HL-60 (cell line): ENCODE measurements around the gene PDE8B.

Experiments
- DNase-seq, 2 experiments: peaks; one replicate each; pipeline ENCODE4 v3.0.0-alpha.2; 2010 to 2020; ENCODE audit warnings: low read depth in 1 of 2, low spot score in 1 of 2
- H3K27ac ChIP-seq: fragments of 250-450 bp; sonication (Bioruptor Pico); replicated peaks from 2 replicates; pipeline ENCODE4 v1.5.1; 2020; ENCODE audit warnings: mild to moderate bottlenecking, moderate library complexity
- H3K27me3 ChIP-seq: fragments of 250-450 bp; sonication (Bioruptor Pico); 2 replicates; pipeline ENCODE4 v1.5.1; 2021; ENCODE audit warnings: mild to moderate bottlenecking, moderate library complexity; ENCODE audit not compliant: insufficient read depth, poor library complexity, severe bottlenecking
- H3K4me3 ChIP-seq: replicated peaks from 2 replicates; pipeline ENCODE4 v1.5.1; 2011; ENCODE audit warnings: mild to moderate bottlenecking, control low read depth, low read length; ENCODE audit not compliant: insufficient read depth
- CTCF ChIP-seq: IDR thresholded peaks from one replicate; pipeline ENCODE4 v1.5.1; 2011; ENCODE audit warnings: low read length, control low read depth, inconsistent platforms; ENCODE audit not compliant: insufficient read depth
- GABPA ChIP-seq: IDR thresholded peaks from 2 replicates; pipeline ENCODE4 v1.6.1; 2012; ENCODE audit warnings: low read depth
- POLR2AphosphoS5 ChIP-seq: IDR thresholded peaks from 2 replicates; pipeline ENCODE4 v1.6.1; 2012; ENCODE audit warnings: low read depth
- SPI1 ChIP-seq: IDR thresholded peaks from 2 replicates; pipeline ENCODE4 v1.6.1; 2012; ENCODE audit warnings: low read depth, mild to moderate bottlenecking, borderline replicate concordance
- TF ChIP-seq, protein P1 (sequence below): IDR thresholded peaks from 2 replicates; pipeline ENCODE4 v1.6.1; 2012; ENCODE audit warnings: low read depth; ENCODE audit not compliant: insufficient replicate concordance

Gene PDE8B

DNA sequence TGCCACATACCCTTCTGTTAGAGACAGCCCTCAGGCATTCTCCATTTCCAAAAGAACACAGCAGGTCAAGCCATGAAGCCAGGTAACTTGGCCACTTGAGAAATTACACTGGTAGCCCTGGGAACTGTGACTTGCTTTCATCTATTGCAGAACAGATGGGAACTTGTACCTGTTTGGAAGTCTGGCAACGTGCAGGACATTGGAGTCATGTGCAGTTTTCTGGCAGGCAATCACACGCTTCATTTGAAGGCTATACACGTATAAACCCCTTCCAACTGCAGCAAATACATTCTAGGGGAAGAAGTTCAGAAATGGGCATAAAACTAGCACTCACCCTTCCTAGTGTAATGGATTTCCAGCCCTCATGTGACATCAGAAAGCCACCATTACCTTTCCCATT is 227.6 kb downstream of the PDE8B start:
- no peaks in the 10 kb centered on the region for H3K27me3 ChIP-seq
- no peak for DNase-seq
- TF ChIP-seq POLR2AphosphoS5 (no peak), CTCF (no peak), SPI1 (no peak), GABPA (no peak)
- TF ChIP-seq, protein P1, sequence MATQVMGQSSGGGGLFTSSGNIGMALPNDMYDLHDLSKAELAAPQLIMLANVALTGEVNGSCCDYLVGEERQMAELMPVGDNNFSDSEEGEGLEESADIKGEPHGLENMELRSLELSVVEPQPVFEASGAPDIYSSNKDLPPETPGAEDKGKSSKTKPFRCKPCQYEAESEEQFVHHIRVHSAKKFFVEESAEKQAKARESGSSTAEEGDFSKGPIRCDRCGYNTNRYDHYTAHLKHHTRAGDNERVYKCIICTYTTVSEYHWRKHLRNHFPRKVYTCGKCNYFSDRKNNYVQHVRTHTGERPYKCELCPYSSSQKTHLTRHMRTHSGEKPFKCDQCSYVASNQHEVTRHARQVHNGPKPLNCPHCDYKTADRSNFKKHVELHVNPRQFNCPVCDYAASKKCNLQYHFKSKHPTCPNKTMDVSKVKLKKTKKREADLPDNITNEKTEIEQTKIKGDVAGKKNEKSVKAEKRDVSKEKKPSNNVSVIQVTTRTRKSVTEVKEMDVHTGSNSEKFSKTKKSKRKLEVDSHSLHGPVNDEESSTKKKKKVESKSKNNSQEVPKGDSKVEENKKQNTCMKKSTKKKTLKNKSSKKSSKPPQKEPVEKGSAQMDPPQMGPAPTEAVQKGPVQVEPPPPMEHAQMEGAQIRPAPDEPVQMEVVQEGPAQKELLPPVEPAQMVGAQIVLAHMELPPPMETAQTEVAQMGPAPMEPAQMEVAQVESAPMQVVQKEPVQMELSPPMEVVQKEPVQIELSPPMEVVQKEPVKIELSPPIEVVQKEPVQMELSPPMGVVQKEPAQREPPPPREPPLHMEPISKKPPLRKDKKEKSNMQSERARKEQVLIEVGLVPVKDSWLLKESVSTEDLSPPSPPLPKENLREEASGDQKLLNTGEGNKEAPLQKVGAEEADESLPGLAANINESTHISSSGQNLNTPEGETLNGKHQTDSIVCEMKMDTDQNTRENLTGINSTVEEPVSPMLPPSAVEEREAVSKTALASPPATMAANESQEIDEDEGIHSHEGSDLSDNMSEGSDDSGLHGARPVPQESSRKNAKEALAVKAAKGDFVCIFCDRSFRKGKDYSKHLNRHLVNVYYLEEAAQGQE = no peak
- H3K4me3 ChIP-seq = no peak overlapping the region
- H3K27ac ChIP-seq = no peak overlapping the region

DNA sequence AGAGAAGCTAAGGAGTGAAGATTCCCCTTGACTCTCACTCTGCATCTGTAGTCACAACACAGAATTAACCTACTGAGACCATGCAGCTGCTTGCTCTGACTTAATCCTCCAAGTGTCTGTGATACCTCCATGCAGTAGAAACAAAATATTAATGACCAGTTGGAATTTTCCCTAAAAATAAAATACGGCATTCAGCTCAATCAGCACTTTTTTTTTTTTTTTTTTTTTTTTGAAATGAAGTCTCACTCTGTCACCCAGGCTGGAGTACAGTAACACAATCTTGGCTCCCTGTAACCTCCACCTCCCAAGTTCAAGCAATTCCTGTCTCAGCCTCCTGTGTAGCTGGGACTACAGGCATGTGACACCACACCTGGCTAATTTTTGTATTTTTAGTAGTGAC is 233.2 kb downstream of the PDE8B start:
- Histone ChIP-seq H3K27ac (no peak overlapping the region), H3K27me3 (no peaks in the 10 kb centered on the region), H3K4me3 (no peak overlapping the region)
- TF ChIP-seq SPI1 = no peak
- no peak for TF ChIP-seq GABPA
- no peak for TF ChIP-seq POLR2AphosphoS5
- TF ChIP-seq, protein P1 = no peak
- TF ChIP-seq CTCF = no peak
- no peak for DNase-seq

- DNase-seq = no peak
- no peak overlapping the region for H3K4me3 ChIP-seq
- H3K27ac ChIP-seq = no peak overlapping the region
- H3K27me3 ChIP-seq = no peaks in the 10 kb centered on the region
- no peak for TF ChIP-seq POLR2AphosphoS5
Observed at GRCh38 chr5:77444356-77444755, 233.9 kb downstream of the PDE8B start.

DNA sequence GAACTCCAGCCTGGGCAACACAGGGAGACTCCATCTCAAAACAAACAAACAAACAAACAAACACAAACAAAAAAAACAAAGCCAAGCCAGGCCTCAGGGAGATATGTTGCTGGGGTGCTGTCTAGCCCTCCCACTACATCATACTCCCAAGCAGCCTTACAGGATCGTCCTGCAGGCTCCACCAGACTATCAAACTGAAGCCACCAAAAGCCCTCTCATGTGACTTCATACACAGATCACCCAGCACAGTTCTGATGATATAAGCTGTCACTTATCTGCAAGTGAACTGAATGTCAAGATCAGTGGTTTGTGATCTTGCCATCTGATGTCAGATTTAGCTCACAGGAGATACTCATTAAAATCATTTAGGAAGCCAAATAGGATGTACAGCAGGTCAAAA is 238.4 kb downstream of the PDE8B start:
- H3K27me3 ChIP-seq = no peaks in the 10 kb centered on the region
- TF ChIP-seq GABPA = no peak
- TF ChIP-seq CTCF = no peak
- TF ChIP-seq SPI1 = no peak
- TF ChIP-seq, protein P1 = no peak
- no peak for TF ChIP-seq POLR2AphosphoS5
- H3K4me3 ChIP-seq = no peak overlapping the region
- no peak overlapping the region for H3K27ac ChIP-seq
- DNase-seq = no peak
